ENCODE measurements around the gene TRIM2.
"Not testable (repeated sequence)": the region's sequence is repeated elsewhere in the genome, so short reads cannot be mapped to it uniquely, and the experiment has no call there.

The TRIM2 gene

GRCh38 chr4:153189016-153189801 lies 15.0 kb upstream of the TRIM2 start:
- no peak for DNase-seq (ENCODE audit: low read depth in 2 of 2)

GRCh38 chr4:153191795-153192363 lies 12.4 kb upstream of the TRIM2 start:
- DNase-seq (ENCODE audit: low read depth in 2 of 2): no peak

GRCh38 chr4:153197301-153197700 lies 6.9 kb upstream of the TRIM2 start:
- DNase-seq (ENCODE audit: low read depth in 2 of 2): no peak

GRCh38 chr4:153198719-153199118 lies 5.5 kb upstream of the TRIM2 start:
- no peak for DNase-seq (ENCODE audit: low read depth in 2 of 2)

GRCh38 chr4:153203746-153204145 lies 497 bp upstream of the TRIM2 start:
- DNase-seq (ENCODE audit: low read depth in 2 of 2): not testable (repeated sequence)

GRCh38 chr4:153204728-153205648 lies 745 bp downstream of the TRIM2 start:
- DNase-seq (ENCODE audit: low read depth in 2 of 2): peak in 1 of 2 donors; percentile 6

GRCh38 chr4:153205757-153206156 lies 1.5 kb downstream of the TRIM2 start:
- peak; percentile 11 to 19 for DNase-seq (ENCODE audit: low read depth in 2 of 2)

- no peak for DNase-seq (ENCODE audit: low read depth in 2 of 2)
Observed at GRCh38 chr4:153206534-153206933, 2.3 kb downstream of the TRIM2 start.

- DNase-seq (ENCODE audit: low read depth in 2 of 2): no peak
Observed at GRCh38 chr4:153207027-153207426, 2.8 kb downstream of the TRIM2 start.

GRCh38 chr4:153207567-153207966 lies 3.3 kb downstream of the TRIM2 start:
- DNase-seq (ENCODE audit: low read depth in 2 of 2): no peak

GRCh38 chr4:153209410-153209809 lies 5.2 kb downstream of the TRIM2 start:
- DNase-seq (ENCODE audit: low read depth in 2 of 2): no peak

- no peak for DNase-seq (ENCODE audit: low read depth in 2 of 2)
Observed at GRCh38 chr4:153210727-153211126, 6.5 kb downstream of the TRIM2 start.

- DNase-seq (ENCODE audit: low read depth in 2 of 2): no peak
Observed at GRCh38 chr4:153211986-153212728, 7.9 kb downstream of the TRIM2 start.

GRCh38 chr4:153212736-153213135 lies 8.5 kb downstream of the TRIM2 start:
- DNase-seq (ENCODE audit: low read depth in 2 of 2): no peak

GRCh38 chr4:153215921-153216320 lies 11.7 kb downstream of the TRIM2 start:
- no peak for DNase-seq (ENCODE audit: low read depth in 2 of 2)

- DNase-seq (ENCODE audit: low read depth in 2 of 2): no peak
Observed at GRCh38 chr4:153216546-153216945, 12.3 kb downstream of the TRIM2 start.

- DNase-seq (ENCODE audit: low read depth in 2 of 2): no peak
Observed at GRCh38 chr4:153217440-153217839, 13.2 kb downstream of the TRIM2 start.

GRCh38 chr4:153218961-153219360 lies 14.7 kb downstream of the TRIM2 start:
- DNase-seq (ENCODE audit: low read depth in 2 of 2): no peak

GRCh38 chr4:153220682-153221395 lies 16.6 kb downstream of the TRIM2 start:
- DNase-seq (ENCODE audit: low read depth in 2 of 2): no peak

- DNase-seq (ENCODE audit: low read depth in 2 of 2): peak in 1 of 2 donors; percentile 11
Observed at GRCh38 chr4:153221783-153222706, 17.8 kb downstream of the TRIM2 start.
